HAP-1 (cell line): Measurements from ENCODE around the gene KRTAP6-3.

Experiments
- DNase-seq, 2 experiments: peaks; one replicate each; pipeline ENCODE4 v3.0.0-alpha.2; 2016 to 2020; ENCODE audit warnings: low spot score in 2 of 2
- H3K27me3 ChIP-seq: fragments of 250-450 bp; sonication (Bioruptor Pico); 2 replicates; pipeline ENCODE4 v1.5.1; 2020; ENCODE audit warnings: low read depth, mild to moderate bottlenecking, moderate library complexity
- H3K36me3 ChIP-seq: fragments of 250-450 bp; sonication (Bioruptor Pico); replicated peaks from 2 replicates; pipeline ENCODE4 v1.5.1; 2020; ENCODE audit warnings: mild to moderate bottlenecking
- H3K4me1 ChIP-seq: fragments of 250-450 bp; sonication (Bioruptor Pico); 2 replicates; pipeline ENCODE4 v1.5.1; 2020; ENCODE audit warnings: mild to moderate bottlenecking
- H3K4me3 ChIP-seq: fragments of 250-450 bp; sonication (Bioruptor Pico); 2 replicates; pipeline ENCODE4 v1.5.1; 2020; ENCODE audit warnings: mild to moderate bottlenecking, moderate library complexity
- H3K9me3 ChIP-seq: fragments of 250-450 bp; sonication (Bioruptor Pico); 2 replicates; pipeline ENCODE4 v1.5.1; 2020; ENCODE audit warnings: mild to moderate bottlenecking, moderate library complexity
- in situ Hi-C: fragments of 300-500 bp; cut with MboI; formaldehyde crosslinking; loops from 3 replicates; pipeline ENCODE4 v1.14.3; 2020; ENCODE audit warnings: low sequenced_read_pairs, inconsistent platforms, mixed read lengths

The KRTAP6-3 gene

DNA sequence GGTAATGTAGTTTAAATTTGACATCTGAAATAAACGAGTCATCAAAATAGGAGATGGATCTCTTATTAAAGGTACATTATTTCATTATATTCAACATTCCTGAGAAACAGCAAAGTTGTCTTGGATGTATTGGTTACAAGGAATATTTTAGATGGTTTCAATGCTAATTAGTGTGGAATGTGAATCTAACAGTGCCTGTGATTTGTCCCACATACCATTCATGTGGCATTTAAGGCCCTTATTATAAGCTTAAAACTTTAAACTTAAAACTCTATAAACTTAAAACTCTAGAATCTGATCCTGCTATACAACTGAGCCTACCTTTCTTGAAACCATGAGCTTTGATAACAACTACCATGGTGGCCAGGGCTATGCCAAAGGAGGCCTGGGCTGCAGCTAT, 8.5 kb downstream of the KRTAP6-3 start, which contains the start of gene KRTAP22-1:
TSS of gene KRTAP22-1 (plus strand) at position 301 of the 400 bp plus-strand sequence.
- no peaks in the 10 kb centered on the region for H3K36me3 ChIP-seq
- no peak for DNase-seq
- H3K4me1 ChIP-seq: no peaks in the 10 kb centered on the region
- H3K27me3 ChIP-seq: no peaks in the 10 kb centered on the region
- H3K9me3 ChIP-seq: peaks cover 4% of the 10 kb centered on the region; the same call in 1 of the 2 replicates
- H3K4me3 ChIP-seq: no peak within 1 kb of the TSS
- in situ Hi-C loops: no loop called here

DNA sequence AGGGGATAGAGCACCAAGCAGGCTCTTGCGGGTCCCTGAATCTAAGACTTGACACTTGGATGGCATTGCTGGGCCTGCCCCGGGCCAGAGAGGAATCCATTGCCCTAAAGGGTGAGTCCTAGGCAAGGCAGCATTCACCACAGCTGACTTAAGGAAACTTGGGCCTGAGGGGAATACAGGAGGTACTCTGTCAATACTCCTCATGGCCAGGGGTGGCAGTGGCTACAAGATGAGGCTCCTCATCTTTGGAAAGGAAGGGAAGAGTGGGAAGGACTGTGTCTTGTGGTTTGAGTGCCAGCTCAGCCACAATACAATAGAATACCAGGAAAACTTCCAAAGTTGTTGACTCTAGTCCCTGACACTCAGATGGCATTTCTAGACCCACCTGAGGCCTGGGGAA, 13.7 kb downstream of the KRTAP6-3 start:
- in situ Hi-C loops: no loop called here
- H3K27me3 ChIP-seq: no peaks in the 10 kb centered on the region
- DNase-seq: no peak

DNA sequence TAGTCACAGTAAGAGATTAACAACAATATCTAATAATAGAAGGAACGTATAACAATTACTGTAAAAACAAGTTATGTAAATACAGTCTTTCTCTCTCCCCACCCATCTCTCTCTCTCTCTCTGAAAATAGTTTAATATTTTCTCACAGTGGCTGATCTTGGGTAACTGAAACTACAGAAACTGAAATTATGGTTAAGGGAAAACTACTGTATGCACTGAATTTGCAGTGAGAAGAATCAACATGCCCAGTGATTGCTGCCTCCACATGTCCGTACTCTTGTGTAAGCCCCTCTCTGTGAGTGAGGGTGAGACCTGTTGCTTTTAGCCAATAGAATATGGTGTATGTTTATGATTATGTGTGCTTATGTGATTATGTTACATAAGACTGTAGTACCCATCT, 19.9 kb downstream of the KRTAP6-3 start:
- in situ Hi-C loops: no loop called here
- no peaks in the 10 kb centered on the region for H3K9me3 ChIP-seq

More for the DNA sequence above, 13.7 kb downstream of the KRTAP6-3 start:
- H3K4me3 ChIP-seq: no peak overlapping the region
- H3K36me3 ChIP-seq: no peaks in the 10 kb centered on the region
- H3K4me1 ChIP-seq: no peaks in the 10 kb centered on the region
- peaks cover 4% of the 10 kb centered on the region; the same call in 1 of the 2 replicates for H3K9me3 ChIP-seq

GRCh38 chr21:30613836-30614235, 21.6 kb downstream of the KRTAP6-3 start, which contains the start of gene KRTAP6-1:
Gene KRTAP6-1, minus strand, starts transcription at chr21:30613930. Its CDS starts 26 bp downstream, at chr21:30613904.
- Histone ChIP-seq H3K27me3 (no peaks in the 10 kb centered on the region), H3K4me1 (no peaks in the 10 kb centered on the region), H3K36me3 (no peaks in the 10 kb centered on the region), H3K4me3 (no peak within 1 kb of the TSS), H3K9me3 (no peaks in the 10 kb centered on the region)
- in situ Hi-C loops: no loop called here
- no peak for DNase-seq

More for the DNA sequence above, 19.9 kb downstream of the KRTAP6-3 start:
- Histone ChIP-seq H3K36me3 (no peaks in the 10 kb centered on the region), H3K27me3 (no peaks in the 10 kb centered on the region), H3K4me1 (no peaks in the 10 kb centered on the region), H3K4me3 (no peak overlapping the region)
- DNase-seq: no peak

DNA sequence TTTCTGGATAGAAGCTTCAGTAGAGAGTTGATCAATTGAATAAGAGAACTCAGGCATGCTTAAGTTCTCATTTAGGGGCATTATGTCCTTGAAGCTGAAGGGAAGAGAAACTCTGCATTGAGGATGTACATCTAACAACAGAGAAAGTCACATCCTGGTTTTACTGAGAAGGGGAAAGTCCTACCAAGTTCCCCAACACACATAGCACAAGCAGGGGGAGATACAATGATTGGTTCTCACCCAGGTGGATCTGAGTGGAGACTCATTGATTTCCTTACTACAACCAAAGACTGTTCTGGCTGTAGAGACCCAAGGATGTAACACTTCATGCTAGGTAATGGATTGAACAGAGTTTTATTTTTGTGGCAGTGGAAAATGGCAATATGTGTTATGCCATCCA, 23.0 kb downstream of the KRTAP6-3 start:
- in situ Hi-C loops: no loop called here
- no peaks in the 10 kb centered on the region for H3K9me3 ChIP-seq
- DNase-seq: no peak
- H3K4me3 ChIP-seq: no peak overlapping the region
- no peaks in the 10 kb centered on the region for H3K36me3 ChIP-seq
- H3K4me1 ChIP-seq: no peaks in the 10 kb centered on the region
- H3K27me3 ChIP-seq: no peaks in the 10 kb centered on the region

DNA sequence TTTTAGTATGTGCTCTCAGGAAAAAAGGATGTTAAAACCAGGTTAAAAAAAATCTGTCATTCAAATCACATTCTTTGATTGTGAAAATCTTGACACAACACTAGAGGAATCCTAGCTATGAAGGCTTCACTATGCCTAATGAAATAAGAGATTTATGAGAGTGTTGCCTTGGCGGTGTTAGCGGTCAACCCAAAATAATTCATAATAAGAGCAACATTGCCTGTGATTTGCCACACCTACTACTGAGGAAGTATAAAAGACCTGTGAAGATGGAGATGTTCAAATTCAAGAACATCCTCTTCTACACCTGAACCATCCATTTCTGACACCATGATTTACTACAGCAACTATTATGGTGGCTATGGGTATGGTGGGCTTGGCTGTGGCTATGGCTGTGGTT, 23.9 kb downstream of the KRTAP6-3 start, which contains the start of gene KRTAP20-1:
TSS of gene KRTAP20-1 (plus strand) at position 301 of the 400 bp plus-strand sequence. CDS start at position 331, 30 bp downstream.
- Histone ChIP-seq H3K4me3 (no peak within 1 kb of the TSS), H3K36me3 (no peaks in the 10 kb centered on the region), H3K27me3 (no peaks in the 10 kb centered on the region), H3K9me3 (no peaks in the 10 kb centered on the region), H3K4me1 (no peaks in the 10 kb centered on the region)
- no peak for DNase-seq
- in situ Hi-C loops: no loop called here

GRCh38 chr21:30620080-30620479, 27.8 kb downstream of the KRTAP6-3 start:
- no peak for DNase-seq
- H3K4me3 ChIP-seq: no peak overlapping the region
- in situ Hi-C loops: no loop called here
- H3K9me3 ChIP-seq: no peaks in the 10 kb centered on the region; the same call in 1 of the 2 replicates
- H3K36me3 ChIP-seq: no peaks in the 10 kb centered on the region
- no peaks in the 10 kb centered on the region for H3K4me1 ChIP-seq
- H3K27me3 ChIP-seq: no peaks in the 10 kb centered on the region

DNA sequence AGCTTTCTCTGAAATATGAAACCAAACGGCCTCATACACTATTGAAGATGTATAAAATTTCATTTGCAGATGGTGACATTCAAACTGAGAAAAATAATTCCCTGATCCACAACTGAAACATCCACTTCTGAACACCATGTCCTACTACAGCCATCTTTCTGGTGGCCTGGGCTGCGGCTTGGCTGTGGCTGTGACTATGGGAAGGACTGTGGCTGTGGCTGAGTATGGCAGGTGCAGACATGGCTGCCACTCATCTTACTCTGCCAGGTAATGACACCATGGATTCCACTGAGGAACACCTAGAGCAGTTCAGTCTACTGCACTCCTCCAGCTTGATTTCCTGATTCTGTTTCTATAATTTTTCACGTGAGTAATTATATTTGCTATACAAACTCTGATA, 28.3 kb downstream of the KRTAP6-3 start, which contains the start of gene KRTAP20-4:
TSS of gene KRTAP20-4 (plus strand) at position 106 of the 400 bp plus-strand sequence.
- DNase-seq: no peak
- in situ Hi-C loops: no loop called here
- Histone ChIP-seq H3K4me1 (no peaks in the 10 kb centered on the region), H3K36me3 (no peaks in the 10 kb centered on the region), H3K27me3 (no peaks in the 10 kb centered on the region), H3K9me3 (no peaks in the 10 kb centered on the region; the same call in 1 of the 2 replicates), H3K4me3 (no peak within 1 kb of the TSS)

DNA sequence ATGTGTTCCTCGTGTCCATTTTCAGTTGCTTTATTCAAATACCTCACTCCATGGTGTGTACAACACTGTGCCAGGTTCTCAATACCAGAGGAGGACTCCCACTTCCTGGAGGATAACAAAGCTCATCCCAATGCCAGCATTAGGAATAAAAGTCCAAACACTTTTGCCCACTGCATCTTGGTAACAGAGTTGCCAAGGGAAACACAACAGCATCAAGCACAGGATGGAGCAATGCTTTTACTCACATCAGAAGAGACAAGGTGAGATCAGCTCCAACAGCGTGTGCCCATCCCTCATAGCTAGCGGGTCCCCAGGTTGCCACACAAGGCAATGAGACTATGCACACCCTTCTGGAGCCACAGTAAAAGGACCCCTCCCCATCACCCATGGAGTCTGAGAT, 31.1 kb downstream of the KRTAP6-3 start:
- no peak for DNase-seq
- no peaks in the 10 kb centered on the region for H3K27me3 ChIP-seq
- no peaks in the 10 kb centered on the region; the same call in 1 of the 2 replicates for H3K9me3 ChIP-seq
- H3K4me3 ChIP-seq: no peak overlapping the region
- in situ Hi-C loops: no loop called here
- H3K4me1 ChIP-seq: no peaks in the 10 kb centered on the region
- H3K36me3 ChIP-seq: no peaks in the 10 kb centered on the region

DNA sequence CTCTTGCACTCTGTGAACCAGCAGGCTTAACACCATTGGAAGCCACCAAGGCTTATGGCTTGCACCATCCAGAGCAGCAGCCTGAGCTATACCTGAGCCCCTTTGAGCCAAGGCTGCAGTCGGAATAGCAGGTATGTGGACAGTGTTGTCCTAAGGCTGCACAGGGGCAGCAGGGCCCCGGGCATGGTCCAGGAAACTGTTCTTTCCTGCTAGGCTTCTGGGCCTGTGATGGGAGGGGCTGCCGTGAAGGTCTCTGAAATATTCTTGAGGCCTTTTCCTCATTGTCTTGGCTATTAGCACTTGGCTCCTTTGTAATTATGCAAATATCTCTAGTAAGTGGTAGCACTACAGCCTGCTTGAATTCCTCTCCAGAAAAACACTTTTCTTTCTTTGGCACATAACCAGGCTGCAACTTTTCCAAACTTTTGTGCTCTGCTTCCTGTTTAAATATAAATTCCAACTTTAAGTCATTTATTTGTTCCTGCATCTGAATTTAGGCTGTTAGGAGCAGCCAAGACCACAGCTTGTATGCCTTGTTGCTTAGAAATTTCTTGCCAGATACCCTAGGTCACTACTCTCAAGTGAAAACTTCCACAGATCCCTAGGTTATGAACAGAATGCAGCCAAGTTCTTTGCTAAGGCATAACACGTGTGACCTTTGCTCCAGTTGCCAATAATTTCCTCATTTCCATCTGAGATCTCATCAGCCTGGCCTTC, 33.4 kb downstream of the KRTAP6-3 start:
- DNase-seq: no peak
- Histone ChIP-seq H3K36me3 (no peaks in the 10 kb centered on the region), H3K9me3 (no peaks in the 10 kb centered on the region; the same call in 1 of the 2 replicates), H3K27me3 (no peaks in the 10 kb centered on the region), H3K4me1 (no peaks in the 10 kb centered on the region), H3K4me3 (no peak overlapping the region)
- in situ Hi-C loops: no loop called here

- DNase-seq: no peak
- Histone ChIP-seq H3K27me3 (no peaks in the 10 kb centered on the region), H3K36me3 (no peaks in the 10 kb centered on the region), H3K4me1 (no peaks in the 10 kb centered on the region), H3K4me3 (no peak overlapping the region), H3K9me3 (no peaks in the 10 kb centered on the region; the same call in 1 of the 2 replicates)
- in situ Hi-C loops: no loop called here
Observed at GRCh38 chr21:30628109-30628508, 35.9 kb downstream of the KRTAP6-3 start.

DNA sequence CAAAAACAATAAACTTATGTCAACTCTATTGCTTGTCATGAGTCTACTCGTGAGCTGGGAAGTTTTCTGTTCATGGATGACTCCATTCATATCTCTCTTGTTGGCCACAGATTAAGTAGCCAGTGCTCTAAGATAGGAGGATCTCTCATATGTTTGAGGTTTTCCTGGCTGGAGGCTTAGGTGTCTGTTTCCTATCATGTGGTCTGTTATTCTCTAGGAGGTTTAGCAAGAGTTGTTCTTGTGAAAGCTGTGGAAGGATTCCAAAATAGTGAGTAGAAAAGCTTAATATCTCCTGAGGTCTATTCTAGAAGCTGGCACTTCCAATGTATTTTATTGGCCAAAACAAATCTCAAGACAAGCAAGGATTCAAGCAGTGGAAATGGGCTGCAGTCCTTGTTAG, 37.0 kb downstream of the KRTAP6-3 start:
- H3K36me3 ChIP-seq: no peaks in the 10 kb centered on the region
- H3K4me3 ChIP-seq: no peak overlapping the region
- H3K9me3 ChIP-seq: no peaks in the 10 kb centered on the region; the same call in 1 of the 2 replicates
- in situ Hi-C loops: no loop called here
- H3K4me1 ChIP-seq: no peaks in the 10 kb centered on the region
- no peak for DNase-seq
- no peaks in the 10 kb centered on the region for H3K27me3 ChIP-seq

- H3K4me3 ChIP-seq: no peak within 1 kb of the TSS
- no peaks in the 10 kb centered on the region for H3K36me3 ChIP-seq
- in situ Hi-C loops: no loop called here
- no peaks in the 10 kb centered on the region for H3K9me3 ChIP-seq
- no peaks in the 10 kb centered on the region for H3K27me3 ChIP-seq
- H3K4me1 ChIP-seq: no peaks in the 10 kb centered on the region
- DNase-seq: no peak
Observed at GRCh38 chr21:30634906-30635305, 42.7 kb downstream of the KRTAP6-3 start, which contains the start of gene KRTAP20-2. Gene KRTAP20-2, plus strand, starts transcription at chr21:30635206. Its CDS starts 58 bp downstream, at chr21:30635264.

DNA sequence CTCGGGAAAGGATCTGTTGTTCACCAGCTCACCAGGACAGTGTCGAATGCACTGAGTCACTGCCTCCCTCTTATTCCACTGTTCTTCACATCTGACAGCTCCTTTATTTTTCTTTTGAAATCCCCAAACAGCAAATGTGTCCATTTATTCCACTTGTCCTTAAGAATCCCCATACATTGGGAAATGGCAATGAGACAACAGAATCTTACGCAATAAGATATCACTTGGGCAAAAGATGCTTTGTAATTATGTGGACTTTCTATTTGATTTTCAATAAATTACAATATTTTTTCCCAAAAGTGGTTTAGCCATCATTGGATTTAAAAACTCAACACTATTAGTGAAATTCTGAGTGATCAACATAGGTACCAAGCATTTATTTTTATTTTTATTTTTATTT, 46.4 kb downstream of the KRTAP6-3 start:
- Histone ChIP-seq H3K4me3 (no peak overlapping the region), H3K36me3 (no peaks in the 10 kb centered on the region), H3K27me3 (no peaks in the 10 kb centered on the region), H3K4me1 (no peaks in the 10 kb centered on the region), H3K9me3 (0 out of 2 replicates have a peak, but pooled peaks cover 6% of the 10 kb centered on the region)
- in situ Hi-C loops: no loop called here
- no peak for DNase-seq
